OCI-LY3 (cell line): ENCODE results near the gene VSTM5.

ENCODE experiments used
- H2AFZ ChIP-seq: fragments of 200-600, 300-600 bp; shearing (Covaris generic); 2 replicates; pipeline ENCODE4 v1.6.0; 2014; ENCODE audit warnings: antibody characterized with exemption, low read depth, low read length
- H3K27ac ChIP-seq: fragments of 200-600, 300-600 bp; sonication (generic); 2 replicates; pipeline ENCODE4 v1.5.1; 2014; ENCODE audit warnings: mild to moderate bottlenecking, low read length, moderate library complexity, mixed read lengths
- H3K27me3 ChIP-seq: fragments of 200-600, 300-600 bp; sonication (generic); 2 replicates; pipeline ENCODE4 v1.6.1; 2014; ENCODE audit warnings: low read depth, low read length, mixed read lengths
- H3K36me3 ChIP-seq: fragments of 200-600, 300-600 bp; sonication (generic); replicated peaks from 2 replicates; pipeline ENCODE3; 2014; ENCODE audit warnings: low read depth, low read length, mixed read lengths
- H3K4me1 ChIP-seq: fragments of 300-600, 200-600 bp; sonication (generic); 2 replicates; pipeline ENCODE4 v1.6.1; 2014; ENCODE audit warnings: low read length, mixed read lengths
- H3K4me2 ChIP-seq: fragments of 200-600, 300-600 bp; sonication (generic); 2 replicates; pipeline ENCODE4 v1.6.1; 2014; ENCODE audit warnings: low read length, mixed read lengths
- H3K4me3 ChIP-seq: fragments of 300-600, 200-600 bp; sonication (generic); 2 replicates; pipeline ENCODE4 v1.5.1; 2014; ENCODE audit warnings: antibody characterized with exemption, mild to moderate bottlenecking, low read length, moderate library complexity
- H3K79me2 ChIP-seq: fragments of 300-600, 200-600 bp; shearing (Covaris generic); 2 replicates; pipeline ENCODE4 v1.6.1; 2014; ENCODE audit warnings: mild to moderate bottlenecking, low read length, mixed read lengths
- H3K9ac ChIP-seq: fragments of 300-600, 200-600 bp; shearing (Covaris generic); 2 replicates; pipeline ENCODE4 v1.6.0; 2014; ENCODE audit warnings: mild to moderate bottlenecking, low read length, moderate library complexity
- H3K9me3 ChIP-seq: fragments of 200-600, 300-600 bp; shearing (Covaris generic); 2 replicates; pipeline ENCODE4 v1.6.1; 2014; ENCODE audit warnings: low read length, mixed read lengths; ENCODE audit not compliant: insufficient read depth
- H4K20me1 ChIP-seq: fragments of 200-600, 300-600 bp; sonication (generic); 2 replicates; pipeline ENCODE4 v1.6.1; 2016; ENCODE audit warnings: low read length, mixed read lengths; ENCODE audit not compliant: insufficient read depth
- CTCF ChIP-seq: fragments of 200-600, 300-600 bp; sonication (generic); IDR thresholded peaks from 2 replicates; pipeline ENCODE4 v1.5.1; 2014; ENCODE audit warnings: antibody characterized with exemption, low read length, low read depth
- EZH2phosphoT487 ChIP-seq: fragments of 200-600 bp; shearing (Covaris generic); IDR thresholded peaks from 2 replicates; pipeline ENCODE4 v1.6.1; 2018; ENCODE audit warnings: antibody characterized with exemption, mixed run types, low read depth

VSTM5 gene

DNA sequence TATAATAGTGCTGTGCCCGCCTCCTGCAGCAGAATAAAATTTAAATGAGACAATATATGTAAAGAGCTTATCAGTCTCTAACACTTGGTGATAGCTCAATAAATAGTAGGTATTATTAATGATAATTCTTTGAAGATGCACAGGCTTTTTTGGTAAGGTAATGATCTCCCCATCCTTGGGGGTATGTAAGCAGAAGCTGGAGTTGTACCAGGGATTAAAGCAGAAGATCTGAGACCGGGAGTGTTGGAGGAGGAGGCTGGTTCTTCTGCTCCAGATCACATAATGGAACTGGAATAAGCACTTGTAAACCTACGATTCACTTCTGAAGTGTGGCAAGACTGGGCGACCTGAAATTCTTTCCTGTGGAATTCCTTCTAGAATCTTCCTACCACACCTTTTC lies 8.4 kb downstream of the VSTM5 start:
- no peaks in the 10 kb centered on the region for H3K4me1 ChIP-seq
- no peak overlapping the region for H3K9ac ChIP-seq
- H3K36me3 ChIP-seq = no peaks in the 10 kb centered on the region
- H3K9me3 ChIP-seq = no peaks in the 10 kb centered on the region
- H3K4me3 ChIP-seq = no peak overlapping the region
- H2AFZ ChIP-seq = no peak overlapping the region; the same call in 1 of the 2 replicates
- no peaks in the 10 kb centered on the region for H3K79me2 ChIP-seq
- no peaks in the 10 kb centered on the region for H4K20me1 ChIP-seq
- no peak overlapping the region for H3K4me2 ChIP-seq
- TF ChIP-seq CTCF (no peak), EZH2phosphoT487 (no peak)
- H3K27ac ChIP-seq = no peak overlapping the region
- H3K27me3 ChIP-seq = no peaks in the 10 kb centered on the region

GRCh38 chr11:93841446-93841845 lies 9.0 kb downstream of the VSTM5 start:
- TF ChIP-seq CTCF (no peak), EZH2phosphoT487 (no peak)
- H3K36me3 ChIP-seq = no peaks in the 10 kb centered on the region
- H3K9me3 ChIP-seq = no peaks in the 10 kb centered on the region
- H3K4me1 ChIP-seq = no peaks in the 10 kb centered on the region
- H3K79me2 ChIP-seq = no peaks in the 10 kb centered on the region
- H3K4me3 ChIP-seq = no peak overlapping the region
- no peaks in the 10 kb centered on the region for H3K27me3 ChIP-seq
- H3K4me2 ChIP-seq = no peak overlapping the region
- no peaks in the 10 kb centered on the region for H4K20me1 ChIP-seq
- H2AFZ ChIP-seq = no peak overlapping the region
- no peak overlapping the region for H3K9ac ChIP-seq
- no peak overlapping the region for H3K27ac ChIP-seq

DNA sequence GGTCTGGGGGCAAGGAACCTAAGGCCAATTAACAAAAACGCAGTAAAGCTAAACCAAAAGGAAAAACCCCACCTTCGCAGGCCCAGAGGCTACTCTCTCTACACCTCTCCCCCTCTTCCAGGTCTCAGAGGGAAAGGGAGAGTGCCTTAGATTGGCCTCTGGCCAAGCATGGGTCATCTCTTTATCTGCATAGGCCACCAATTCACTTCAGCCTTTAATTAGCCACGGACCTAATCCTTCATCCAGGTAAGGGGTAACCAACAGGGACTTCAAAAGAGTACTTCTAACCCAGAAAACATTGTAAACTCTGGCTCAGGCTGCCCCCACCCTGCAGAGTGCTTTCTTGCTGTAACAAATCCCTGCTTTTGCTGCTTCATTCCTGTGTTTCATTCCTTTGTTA lies 9.4 kb downstream of the VSTM5 start:
- no peak overlapping the region for H3K4me3 ChIP-seq
- no peaks in the 10 kb centered on the region for H3K79me2 ChIP-seq

DNA sequence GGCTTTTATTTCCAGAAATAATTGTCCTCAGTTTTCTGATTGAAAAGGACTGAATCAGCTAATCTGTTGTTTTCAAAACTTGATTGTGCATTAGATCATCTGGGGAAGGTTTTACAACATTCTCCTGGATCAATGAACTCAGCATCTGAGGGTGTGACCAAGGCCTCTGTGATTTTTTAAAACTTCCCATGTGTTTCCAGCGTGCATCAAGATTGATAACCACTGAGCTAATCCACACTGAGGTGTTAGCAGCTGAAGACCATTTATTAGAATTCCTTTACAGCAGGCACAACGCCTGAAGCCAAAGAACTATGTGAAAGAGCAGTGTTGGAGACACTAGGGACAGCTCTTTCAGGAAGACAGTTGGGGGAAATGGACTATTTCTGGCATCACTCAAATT lies 10.2 kb downstream of the VSTM5 start:
- TF ChIP-seq CTCF (no peak), EZH2phosphoT487 (no peak)
- no peak overlapping the region for H3K4me2 ChIP-seq
- H3K27me3 ChIP-seq = no peaks in the 10 kb centered on the region
- H2AFZ ChIP-seq = no peak overlapping the region
- no peak overlapping the region for H3K4me3 ChIP-seq
- no peaks in the 10 kb centered on the region for H4K20me1 ChIP-seq
- no peaks in the 10 kb centered on the region for H3K79me2 ChIP-seq
- no peaks in the 10 kb centered on the region for H3K9me3 ChIP-seq
- H3K9ac ChIP-seq = no peak overlapping the region
- no peaks in the 10 kb centered on the region for H3K4me1 ChIP-seq
- H3K27ac ChIP-seq = no peak overlapping the region
- H3K36me3 ChIP-seq = no peaks in the 10 kb centered on the region

More for the DNA sequence above, 9.4 kb downstream of the VSTM5 start:
- H3K9ac ChIP-seq = no peak overlapping the region
- H3K27me3 ChIP-seq = no peaks in the 10 kb centered on the region
- H3K9me3 ChIP-seq = no peaks in the 10 kb centered on the region
- no peaks in the 10 kb centered on the region for H3K4me1 ChIP-seq
- H3K27ac ChIP-seq = no peak overlapping the region
- TF ChIP-seq CTCF (no peak), EZH2phosphoT487 (no peak)
- H3K4me2 ChIP-seq = no peak overlapping the region
- H2AFZ ChIP-seq = no peak overlapping the region
- no peaks in the 10 kb centered on the region for H3K36me3 ChIP-seq
- H4K20me1 ChIP-seq = no peaks in the 10 kb centered on the region
